ENCODE results near the gene IQCM.
"Not testable (repeated sequence)": the region's sequence is repeated elsewhere in the genome, so short reads cannot be mapped to it uniquely, and the experiment has no call there.

IQCM gene

GRCh38 chr4:149584722-149585121 is 230.9 kb downstream of the IQCM start:
- no peak for DNase-seq (ENCODE audit: low read depth)

GRCh38 chr4:149574971-149575370 is 240.7 kb downstream of the IQCM start:
- DNase-seq (ENCODE audit: low read depth), result no peak

- no peak for DNase-seq (ENCODE audit: low read depth)
Measured at GRCh38 chr4:149572716-149573115, 242.9 kb downstream of the IQCM start.

GRCh38 chr4:149555799-149556198 is 259.8 kb downstream of the IQCM start:
- DNase-seq (ENCODE audit: low read depth), result no peak

GRCh38 chr4:149555146-149555545 is 260.5 kb downstream of the IQCM start:
- no peak for DNase-seq (ENCODE audit: low read depth)

- DNase-seq (ENCODE audit: low read depth), result no peak
Measured at GRCh38 chr4:149553959-149554520, 261.6 kb downstream of the IQCM start.

GRCh38 chr4:149552601-149553000 is 263.0 kb downstream of the IQCM start:
- DNase-seq (ENCODE audit: low read depth), result no peak

GRCh38 chr4:149549911-149550310 is 265.7 kb downstream of the IQCM start:
- no peak for DNase-seq (ENCODE audit: low read depth)

- no peak for DNase-seq (ENCODE audit: low read depth)
Measured at GRCh38 chr4:149534779-149535178, 280.9 kb downstream of the IQCM start.

- DNase-seq (ENCODE audit: low read depth), result no peak
Measured at GRCh38 chr4:149531861-149532260, 283.8 kb downstream of the IQCM start.

- no peak for DNase-seq (ENCODE audit: low read depth)
Measured at GRCh38 chr4:149523039-149523438, 292.6 kb downstream of the IQCM start.

- no peak for DNase-seq (ENCODE audit: low read depth)
Measured at GRCh38 chr4:149521611-149522425, 293.8 kb downstream of the IQCM start.

GRCh38 chr4:149518471-149518870 is 297.2 kb downstream of the IQCM start:
- no peak for DNase-seq (ENCODE audit: low read depth)

- DNase-seq (ENCODE audit: low read depth), result no peak
Measured at GRCh38 chr4:149513081-149513480, 302.6 kb downstream of the IQCM start.

GRCh38 chr4:149512501-149512900 is 303.1 kb downstream of the IQCM start:
- DNase-seq (ENCODE audit: low read depth), result no peak

- DNase-seq (ENCODE audit: low read depth), result no peak
Measured at GRCh38 chr4:149511558-149512298, 303.9 kb downstream of the IQCM start.

- not testable (repeated sequence) for DNase-seq (ENCODE audit: low read depth)
Measured at GRCh38 chr4:149507309-149507708, 308.3 kb downstream of the IQCM start.

GRCh38 chr4:149500806-149501205 is 314.8 kb downstream of the IQCM start:
- no peak for DNase-seq (ENCODE audit: low read depth)

- no peak for DNase-seq (ENCODE audit: low read depth)
Measured at GRCh38 chr4:149499726-149500125, 315.9 kb downstream of the IQCM start.

- no peak for DNase-seq (ENCODE audit: low read depth)
Measured at GRCh38 chr4:149498246-149498645, 317.4 kb downstream of the IQCM start.

- no peak for DNase-seq (ENCODE audit: low read depth)
Measured at GRCh38 chr4:149493492-149493891, 322.2 kb downstream of the IQCM start.

GRCh38 chr4:149489321-149489720 is 326.3 kb downstream of the IQCM start:
- DNase-seq (ENCODE audit: low read depth), result no peak

GRCh38 chr4:149486861-149487260 is 328.8 kb downstream of the IQCM start:
- DNase-seq (ENCODE audit: low read depth), result no peak

Measured in stimulated activated CD8-positive, alpha-beta memory T cell treated with anti-CD3 and anti-CD28 coated beads, Interleukin-15, amount 100 ng/mL, for 1 hour (primary cell).